Measurements from ENCODE around the gene REXO4. TPM values are rescaled to one million over a fixed set of nuclear protein-coding genes. Genes with fewer than 3 reads are reported as not detected.

Gene REXO4
- total and polyA plus RNA-seq, 9 of the 15 experiments (the other 6 are each of a cell fraction or from before 2014, with no cell fraction given): 3.4 to 72.9 (median 31.1) TPM

- TF ChIP-seq EWSR1 (IDR thresholded peaks at IDR 0.05; ENCODE audit: borderline replicate concordance, low read depth, partially characterized antibody): no peak
- peak; percentile 55; the same call in 1 of the 2 replicates for TF ChIP-seq ZFP91 (CRISPR knock-in tag; IDR thresholded peaks at IDR 0.05)
- no peak for TF ChIP-seq ZNF280A (IDR thresholded peaks at IDR 0.05; ENCODE audit: low read depth, partially characterized antibody)
- no peak for TF ChIP-seq GATAD2B (IDR thresholded peaks at IDR 0.05; ENCODE audit: borderline replicate concordance)
- TF ChIP-seq ZBTB2 (IDR thresholded peaks at IDR 0.05): no peak
- TF ChIP-seq STAG1 (CRISPR knock-in tag; IDR thresholded peaks at IDR 0.05; ENCODE audit: borderline replicate concordance): 0 out of 2 replicates have a peak, but pooled peaks have one; percentile 19
- TF ChIP-seq REST (IDR thresholded peaks at IDR 0.05; ENCODE audit: borderline replicate concordance): peak; percentile 45; the same call in 1 of the 2 replicates
- no peak for TF ChIP-seq REST (CRISPR knock-in tag; IDR thresholded peaks at IDR 0.05; ENCODE audit: low read depth)
- TF ChIP-seq GATA2 (CRISPR knock-in tag; IDR thresholded peaks at IDR 0.05): no peak
- TF ChIP-seq CCNT2 (IDR thresholded peaks at IDR 0.05; ENCODE audit: borderline replicate concordance, extremely low read depth, insufficient read length, low read depth, low read length): no peak
- no peak for TF ChIP-seq TFAM (CRISPR knock-in tag; conservative IDR thresholded peaks at IDR 0.05)
- no peak for TF ChIP-seq DPF2 (IDR thresholded peaks at IDR 0.05)
- TF ChIP-seq POU5F1 (IDR thresholded peaks at IDR 0.05; ENCODE audit: borderline replicate concordance, low read depth, low read length, partially characterized antibody): no peak
- no peak for TF ChIP-seq WHSC1 (IDR thresholded peaks at IDR 0.05; ENCODE audit: low read length)
These were observed 58.2 kb downstream of the REXO4 start (continued) for GRCh38 chr9:133359399-133360175.
